HepG2 (cell line): ENCODE measurements around the gene LPO. TPM values are rescaled to one million over a fixed set of nuclear protein-coding genes. Genes with fewer than 3 reads are reported as not detected.

Experiments
- ATF1 ChIP-seq: IDR thresholded peaks from 2 replicates; pipeline ENCODE4 v1.6.1; 2016; ENCODE audit warnings: mild to moderate bottlenecking, control low read depth
- BRD4 ChIP-seq: sonication (generic); formaldehyde crosslinking; IDR thresholded peaks from 2 replicates; pipeline ENCODE4 v1.4.0; 2020; ENCODE audit warnings: missing genetic modification reagents
- EEA1 ChIP-seq: sonication (generic); formaldehyde crosslinking; IDR thresholded peaks from 2 replicates; pipeline ENCODE4 v1.5.1; 2020; ENCODE audit warnings: mild to moderate bottlenecking, missing genetic modification reagents, borderline replicate concordance
- GATAD1 ChIP-seq: IDR thresholded peaks from 2 replicates; pipeline ENCODE4 v1.6.1; 2016; ENCODE audit warnings: missing genetic modification reagents, missing compliant biosample characterization
- HCFC1 ChIP-seq: fragments of 150-350 bp; IDR thresholded peaks from 2 replicates; pipeline ENCODE4 v1.6.1; 2014; ENCODE audit warnings: low read depth, low read length
- JUNB ChIP-seq: sonication (generic); formaldehyde crosslinking; IDR thresholded peaks from 2 replicates; pipeline ENCODE4 v1.8.0; 2022; ENCODE audit warnings: missing genetic modification reagents, mild to moderate bottlenecking, borderline replicate concordance
- KMT2B ChIP-seq: IDR thresholded peaks from 2 replicates; pipeline ENCODE4 v1.6.1; 2016; ENCODE audit warnings: missing genetic modification reagents, missing compliant biosample characterization
- NPAS2 ChIP-seq: sonication (generic); formaldehyde crosslinking; IDR thresholded peaks from 2 replicates; pipeline ENCODE4 v1.8.0; 2022; ENCODE audit warnings: mild to moderate bottlenecking, missing genetic modification reagents, borderline replicate concordance
- NR2C2 ChIP-seq: sonication (generic); formaldehyde crosslinking; IDR thresholded peaks from 2 replicates; pipeline ENCODE4 v1.4.0; 2020; ENCODE audit warnings: missing genetic modification reagents, mild to moderate bottlenecking, moderate library complexity, borderline replicate concordance
- NR2F1 ChIP-seq, 2 experiments: fragments of 450-650 bp in 1 of 2; formaldehyde crosslinking in 1 of 2; IDR thresholded peaks; 2 replicates each; pipeline versions ENCODE4 v1.5.0 to v1.6.1; 2016 to 2020; ENCODE audit warnings: mild to moderate bottlenecking in 1 of 2, missing compliant biosample characterization in 1 of 2, missing genetic modification reagents in 1 of 2, moderate library complexity in 1 of 2
- RAD51 ChIP-seq: fragments of 450-650 bp; IDR thresholded peaks from 2 replicates; pipeline ENCODE4 v1.6.1; 2016; ENCODE audit warnings: borderline replicate concordance
- RBM22 ChIP-seq: fragments of 200-400 bp; formaldehyde crosslinking; optimal IDR thresholded peaks from 2 replicates; pipeline ENCODE3; 2017; ENCODE audit warnings: mild to moderate bottlenecking, low read length, moderate library complexity
- RFX5 ChIP-seq: IDR thresholded peaks from 2 replicates; pipeline ENCODE4 v1.6.1; 2011; ENCODE audit warnings: low read depth, low read length, improper control_type of control experiment
- RNF2 ChIP-seq: fragments of 450-650 bp; conservative IDR thresholded peaks from 2 replicates; pipeline ENCODE4 v1.6.1; 2016; ENCODE audit warnings: low read depth
- STAG1 ChIP-seq: sonication (generic); formaldehyde crosslinking; IDR thresholded peaks from 2 replicates; pipeline ENCODE4 v1.4.0; 2020; ENCODE audit warnings: missing genetic modification reagents
- TBL1XR1 ChIP-seq: fragments of 150-350 bp; IDR thresholded peaks from 2 replicates; pipeline ENCODE4 v1.6.1; 2014; ENCODE audit warnings: borderline replicate concordance, low read length; ENCODE audit not compliant: partially characterized antibody
- TP53 ChIP-seq: sonication (generic); formaldehyde crosslinking; conservative IDR thresholded peaks from 2 replicates; pipeline ENCODE4 v1.4.0; 2020; ENCODE audit warnings: missing genetic modification reagents
- U2AF1 ChIP-seq: fragments of 200-400 bp; formaldehyde crosslinking; optimal IDR thresholded peaks from 2 replicates; pipeline ENCODE3; 2017; ENCODE audit warnings: mild to moderate bottlenecking, low read depth, low read length
- YY1 ChIP-seq: IDR thresholded peaks from 2 replicates; pipeline ENCODE4 v1.6.1; 2011; ENCODE audit warnings: low read length, low read depth, moderate library complexity, mild to moderate bottlenecking; ENCODE audit not compliant: insufficient read depth, insufficient replicate concordance
- ZBTB42 ChIP-seq: sonication (generic); formaldehyde crosslinking; IDR thresholded peaks from 2 replicates; pipeline ENCODE4 v1.5.0; 2020; ENCODE audit warnings: mild to moderate bottlenecking, missing genetic modification reagents
- ZNF225 ChIP-seq: sonication (generic); formaldehyde crosslinking; IDR thresholded peaks from 2 replicates; pipeline ENCODE4 v1.4.0; 2020; ENCODE audit warnings: mild to moderate bottlenecking, missing genetic modification reagents
- ZNF263 ChIP-seq: sonication (generic); formaldehyde crosslinking; IDR thresholded peaks from 2 replicates; pipeline ENCODE4 v1.4.0; 2020; ENCODE audit warnings: missing genetic modification reagents
- ZNF605 ChIP-seq: sonication (generic); formaldehyde crosslinking; IDR thresholded peaks from 2 replicates; pipeline ENCODE4 v1.8.0; 2022; ENCODE audit warnings: mild to moderate bottlenecking, missing genetic modification reagents
- ZNF678 ChIP-seq: sonication (generic); formaldehyde crosslinking; IDR thresholded peaks from 2 replicates; pipeline ENCODE4 v1.4.0; 2020; ENCODE audit warnings: mild to moderate bottlenecking, missing genetic modification reagents
- ZNF781 ChIP-seq: sonication (generic); formaldehyde crosslinking; IDR thresholded peaks from 2 replicates; pipeline ENCODE4 v1.5.1; 2020; ENCODE audit warnings: borderline replicate concordance, mild to moderate bottlenecking, missing genetic modification reagents; ENCODE audit errors: not compliant biosample characterization
- polyA plus RNA-seq, 8 experiments: library from polyadenylated mRNA; depleted of rRNA in 3 of 8; stranded (reverse) in 7 of 8; unstranded in 1 of 8; fragments of >200 nt; fragmentation: Illumina TruSeq in 4 of 8; extraction: Trizol in 4 of 8; gene quantifications; 2 replicates each; pipeline versions ENCODE4 v1.2.1 to v1.2.3, GENCODE V29; 2011 to 2016; ENCODE audit warnings: low read depth in 4 of 8, missing spikeins in 1 of 8, mixed read lengths in 1 of 8; ENCODE audit not compliant: insufficient read depth in 1 of 8
- total RNA-seq, 5 experiments: library from RNA; depleted of rRNA; stranded (reverse); fragments of >200 nt; fragmentation: Illumina TruSeq; extraction: Trizol; gene quantifications; 2 replicates each; pipeline ENCODE4 v1.2.3, GENCODE V29; 2016; ENCODE audit warnings: low read depth in 1 of 5
- TF ChIP-seq, protein P1 (sequence below): sonication (generic); formaldehyde crosslinking; IDR thresholded peaks from 2 replicates; pipeline ENCODE4 v1.4.0; 2020; ENCODE audit warnings: mild to moderate bottlenecking, missing genetic modification reagents
- TF ChIP-seq, protein P2 (sequence below): sonication (generic); formaldehyde crosslinking; IDR thresholded peaks from 2 replicates; pipeline ENCODE4 v1.8.0; 2023; ENCODE audit warnings: mild to moderate bottlenecking, missing genetic modification reagents
- TF ChIP-seq, protein P3 (sequence below): IDR thresholded peaks from 2 replicates; pipeline ENCODE4 v1.6.1; 2016; ENCODE audit warnings: low read depth

The LPO gene
- total and polyA plus RNA-seq, 2 of the 13 experiments (the other 11 are each of a cell fraction or from before 2014, with no cell fraction given): not detected

DNA sequence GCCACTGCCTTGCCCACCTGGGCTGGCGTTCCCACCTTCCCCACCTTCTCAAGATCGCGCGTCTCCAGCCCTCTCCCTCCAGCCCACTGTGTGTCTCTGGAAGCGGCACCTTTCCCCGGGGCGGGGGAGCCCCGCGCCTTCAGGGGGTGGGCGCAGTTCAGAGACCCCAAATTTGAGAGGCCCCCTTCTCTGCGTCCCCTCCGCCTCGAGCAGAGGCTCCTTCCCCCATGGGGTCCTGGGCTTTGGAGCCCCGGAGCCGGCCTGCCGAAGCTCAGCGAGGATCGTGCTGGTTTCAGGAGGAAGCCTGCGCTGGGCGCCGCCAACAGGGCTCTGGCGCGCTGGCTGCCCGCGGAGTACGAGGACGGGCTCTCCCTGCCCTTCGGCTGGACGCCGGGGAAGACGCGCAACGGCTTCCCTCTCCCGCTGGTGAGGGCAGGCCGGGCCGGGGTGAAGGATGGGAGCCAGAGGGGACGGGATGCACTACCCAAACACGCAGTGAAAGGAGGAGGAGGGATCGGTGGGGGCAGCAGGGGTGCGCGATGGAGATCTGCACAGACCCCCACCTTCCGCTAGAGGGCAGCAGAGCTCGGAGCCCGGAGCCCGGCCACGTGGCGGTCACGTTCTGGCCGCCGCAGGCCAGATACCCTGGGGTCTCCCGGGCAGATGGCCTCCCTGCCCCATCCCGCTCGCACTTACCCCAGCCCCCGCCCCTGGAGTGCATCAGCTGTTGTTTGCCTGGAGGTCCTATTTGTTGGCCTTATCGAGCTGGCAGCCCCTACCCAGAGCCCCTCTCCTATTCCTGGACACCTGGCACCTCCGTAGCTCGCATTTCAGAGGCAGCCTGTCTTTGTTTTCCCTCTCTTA is 11.1 kb downstream of the LPO start (continued):
- TF ChIP-seq TBL1XR1 (no peak), HCFC1 (no peak), ATF1 (no peak), ZNF781 (CRISPR knock-in tag) (peak; percentile 94), KMT2B (CRISPR knock-in tag) (peak; percentile 57), RNF2 (peak; percentile 86), ZNF263 (CRISPR knock-in tag) (peak; percentile 72), JUNB (0 out of 2 replicates have a peak, but pooled peaks have one; percentile 49), NR2F1 (CRISPR knock-in tag; IDR thresholded peaks at IDR 0.05) (no peak), NPAS2 (CRISPR knock-in tag) (no peak), STAG1 (peak; percentile 64), EEA1 (peak; percentile 93), RAD51 (no peak), ZNF225 (peak; percentile 89; the same call in 1 of the 2 replicates), RBM22 (no peak), TP53 (CRISPR knock-in tag) (no peak), NR2C2 (CRISPR knock-in tag) (no peak), ZNF678 (CRISPR knock-in tag) (peak; percentile 94; the same call in 1 of the 2 replicates), GATAD1 (CRISPR knock-in tag) (no peak), ZBTB42 (CRISPR knock-in tag) (no peak; the same call in 1 of the 2 replicates), U2AF1 (peak; percentile 33), YY1 (peak; percentile 31), ZNF605 (CRISPR knock-in tag) (peak; percentile 65; the same call in 1 of the 2 replicates), BRD4 (CRISPR knock-in tag) (no peak; the same call in 1 of the 2 replicates), RFX5 (no peak)
- TF ChIP-seq, protein P1, sequence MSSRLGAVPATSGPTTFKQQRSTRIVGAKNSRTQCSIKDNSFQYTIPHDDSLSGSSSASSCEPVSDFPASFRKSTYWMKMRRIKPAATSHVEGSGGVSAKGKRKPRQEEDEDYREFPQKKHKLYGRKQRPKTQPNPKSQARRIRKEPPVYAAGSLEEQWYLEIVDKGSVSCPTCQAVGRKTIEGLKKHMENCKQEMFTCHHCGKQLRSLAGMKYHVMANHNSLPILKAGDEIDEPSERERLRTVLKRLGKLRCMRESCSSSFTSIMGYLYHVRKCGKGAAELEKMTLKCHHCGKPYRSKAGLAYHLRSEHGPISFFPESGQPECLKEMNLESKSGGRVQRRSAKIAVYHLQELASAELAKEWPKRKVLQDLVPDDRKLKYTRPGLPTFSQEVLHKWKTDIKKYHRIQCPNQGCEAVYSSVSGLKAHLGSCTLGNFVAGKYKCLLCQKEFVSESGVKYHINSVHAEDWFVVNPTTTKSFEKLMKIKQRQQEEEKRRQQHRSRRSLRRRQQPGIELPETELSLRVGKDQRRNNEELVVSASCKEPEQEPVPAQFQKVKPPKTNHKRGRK: no peak
- TF ChIP-seq, protein P2, sequence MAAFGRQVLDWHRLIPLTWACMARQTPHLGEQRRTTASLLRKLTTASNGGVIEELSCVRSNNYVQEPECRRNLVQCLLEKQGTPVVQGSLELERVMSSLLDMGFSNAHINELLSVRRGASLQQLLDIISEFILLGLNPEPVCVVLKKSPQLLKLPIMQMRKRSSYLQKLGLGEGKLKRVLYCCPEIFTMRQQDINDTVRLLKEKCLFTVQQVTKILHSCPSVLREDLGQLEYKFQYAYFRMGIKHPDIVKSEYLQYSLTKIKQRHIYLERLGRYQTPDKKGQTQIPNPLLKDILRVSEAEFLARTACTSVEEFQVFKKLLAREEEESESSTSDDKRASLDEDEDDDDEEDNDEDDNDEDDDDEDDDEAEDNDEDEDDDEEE (CRISPR knock-in tag): no peak
- TF ChIP-seq, protein P3, sequence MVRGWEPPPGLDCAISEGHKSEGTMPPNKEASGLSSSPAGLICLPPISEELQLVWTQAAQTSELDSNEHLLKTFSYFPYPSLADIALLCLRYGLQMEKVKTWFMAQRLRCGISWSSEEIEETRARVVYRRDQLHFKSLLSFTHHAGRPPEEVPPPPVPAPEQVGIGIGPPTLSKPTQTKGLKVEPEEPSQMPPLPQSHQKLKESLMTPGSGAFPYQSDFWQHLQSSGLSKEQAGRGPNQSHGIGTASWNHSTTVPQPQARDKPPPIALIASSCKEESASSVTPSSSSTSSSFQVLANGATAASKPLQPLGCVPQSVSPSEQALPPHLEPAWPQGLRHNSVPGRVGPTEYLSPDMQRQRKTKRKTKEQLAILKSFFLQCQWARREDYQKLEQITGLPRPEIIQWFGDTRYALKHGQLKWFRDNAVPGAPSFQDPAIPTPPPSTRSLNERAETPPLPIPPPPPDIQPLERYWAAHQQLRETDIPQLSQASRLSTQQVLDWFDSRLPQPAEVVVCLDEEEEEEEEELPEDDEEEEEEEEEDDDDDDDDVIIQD (CRISPR knock-in tag): no peak
